IPS-NIHi11 (cell line): ENCODE results near the gene TCHP.
"Not testable (repeated sequence)": the region's sequence is repeated elsewhere in the genome, so short reads cannot be mapped to it uniquely, and the experiment has no call there.

ENCODE experiments used
- DNase-seq: peaks from one replicate; pipeline ENCODE4 v3.0.0; 2012; ENCODE audit warnings: mixed read lengths, low spot score

The TCHP gene, protein sequence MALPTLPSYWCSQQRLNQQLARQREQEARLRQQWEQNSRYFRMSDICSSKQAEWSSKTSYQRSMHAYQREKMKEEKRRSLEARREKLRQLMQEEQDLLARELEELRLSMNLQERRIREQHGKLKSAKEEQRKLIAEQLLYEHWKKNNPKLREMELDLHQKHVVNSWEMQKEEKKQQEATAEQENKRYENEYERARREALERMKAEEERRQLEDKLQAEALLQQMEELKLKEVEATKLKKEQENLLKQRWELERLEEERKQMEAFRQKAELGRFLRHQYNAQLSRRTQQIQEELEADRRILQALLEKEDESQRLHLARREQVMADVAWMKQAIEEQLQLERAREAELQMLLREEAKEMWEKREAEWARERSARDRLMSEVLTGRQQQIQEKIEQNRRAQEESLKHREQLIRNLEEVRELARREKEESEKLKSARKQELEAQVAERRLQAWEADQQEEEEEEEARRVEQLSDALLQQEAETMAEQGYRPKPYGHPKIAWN

GRCh38 chr12:109899783-109900751 lies at the start of gene TCHP:
Gene TCHP (plus strand): TSS chr12:109900274. CDS start chr12:109903027, 2,753 bp downstream.
- peak; percentile 84 for DNase-seq

DNA sequence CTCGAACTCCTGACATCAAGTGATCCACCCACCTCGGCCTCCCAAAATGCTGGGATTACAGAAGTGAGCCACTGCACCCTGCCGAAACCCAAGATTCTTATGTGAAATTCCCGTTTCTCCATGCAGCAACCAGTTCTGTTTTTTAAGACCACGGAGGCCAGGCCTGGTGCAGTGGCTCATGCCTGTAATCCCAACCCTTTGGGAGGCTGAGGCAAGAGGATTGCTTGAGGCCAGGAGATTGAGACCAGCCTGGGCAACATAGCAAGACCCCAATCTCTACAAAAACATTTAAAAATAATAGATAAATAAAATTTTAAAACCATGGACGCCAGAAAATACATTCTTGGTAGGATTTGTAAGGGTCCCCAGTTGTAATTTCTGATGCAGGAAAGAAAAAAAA lies 49.6 kb upstream of the TCHP start:
- not testable (repeated sequence) for DNase-seq

DNA sequence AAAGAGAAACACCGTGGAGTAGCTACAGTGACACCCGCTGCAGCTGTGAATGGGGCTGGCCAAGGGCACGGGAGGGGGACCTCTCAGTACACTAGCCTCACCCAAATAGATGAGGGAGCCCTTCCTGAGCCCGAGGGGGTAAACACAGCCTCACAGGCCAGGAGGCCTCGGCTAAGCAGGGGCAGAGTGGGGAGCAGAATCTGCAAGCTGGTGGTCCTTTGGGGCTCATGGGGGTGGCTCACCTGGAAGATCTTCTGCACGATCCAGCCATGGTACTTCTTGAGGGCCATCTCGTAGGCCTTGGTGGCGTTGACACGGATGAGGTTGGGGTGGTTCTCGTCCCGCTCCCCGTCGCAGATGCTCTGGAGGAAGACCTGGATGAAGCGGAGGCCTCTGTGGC lies 44.7 kb upstream of the TCHP start:
- no peak for DNase-seq

- no peak for DNase-seq
Observed at GRCh38 chr12:109857715-109858114, 42.4 kb upstream of the TCHP start.

GRCh38 chr12:109858764-109859163 lies 41.3 kb upstream of the TCHP start:
- no peak for DNase-seq

GRCh38 chr12:109860977-109861376 lies 39.1 kb upstream of the TCHP start:
- DNase-seq: no peak

DNA sequence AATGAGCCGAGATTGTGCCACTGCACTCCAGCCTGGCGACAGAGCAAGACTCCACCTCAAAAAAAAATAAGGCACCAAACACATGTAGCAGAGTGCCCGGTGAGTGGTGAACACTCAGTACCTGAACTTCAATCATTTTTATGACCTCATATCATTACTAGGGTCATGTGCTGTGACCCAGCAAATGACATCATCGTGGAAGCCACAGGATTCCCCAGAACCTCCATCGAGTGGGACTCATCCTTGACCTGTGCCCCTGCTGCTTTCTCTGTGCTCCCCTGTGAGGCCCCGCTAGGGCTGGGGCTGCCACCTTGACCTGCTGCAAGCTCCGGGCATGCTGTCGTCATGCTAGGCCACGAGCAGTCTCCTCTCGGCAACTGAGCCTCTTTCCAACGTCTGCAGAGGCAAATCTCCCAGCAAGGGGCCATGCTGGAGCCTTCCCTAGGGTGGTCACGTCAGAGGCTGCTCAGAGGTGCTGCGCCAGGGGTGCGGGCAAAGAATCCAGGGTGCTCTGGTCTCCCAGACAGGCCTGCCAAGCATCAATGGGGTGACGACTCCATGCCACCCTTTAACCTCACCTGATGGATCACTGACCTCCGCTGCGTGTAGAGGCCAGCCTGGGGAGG lies 38.3 kb upstream of the TCHP start:
- no peak for DNase-seq

DNA sequence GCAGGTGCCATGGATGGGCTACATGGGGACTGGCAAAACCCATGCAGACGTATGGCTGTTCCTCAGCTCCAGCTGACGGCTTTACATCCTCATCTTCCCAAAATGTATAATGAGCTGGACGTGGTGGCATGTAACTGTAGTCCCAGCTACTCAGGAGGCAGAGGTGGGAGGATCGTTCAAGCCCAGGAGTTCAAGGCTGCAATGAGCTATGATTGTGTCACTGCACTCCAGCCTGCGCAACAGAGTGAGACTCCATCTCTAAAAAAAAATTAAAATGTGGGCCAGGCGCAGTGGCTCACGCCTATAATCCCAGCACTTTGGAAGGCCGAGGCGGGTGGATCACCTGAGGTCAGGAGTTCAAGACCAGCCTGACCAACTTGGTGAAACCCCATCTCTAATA lies 37.6 kb upstream of the TCHP start:
- DNase-seq: not testable (repeated sequence)

- no peak for DNase-seq
Observed at GRCh38 chr12:109863847-109864712, 36.0 kb upstream of the TCHP start.

- peak; percentile 46 for DNase-seq
Observed at GRCh38 chr12:109864916-109865315, 35.2 kb upstream of the TCHP start.

GRCh38 chr12:109868182-109869051 lies 31.7 kb upstream of the TCHP start:
- DNase-seq: no peak

DNA sequence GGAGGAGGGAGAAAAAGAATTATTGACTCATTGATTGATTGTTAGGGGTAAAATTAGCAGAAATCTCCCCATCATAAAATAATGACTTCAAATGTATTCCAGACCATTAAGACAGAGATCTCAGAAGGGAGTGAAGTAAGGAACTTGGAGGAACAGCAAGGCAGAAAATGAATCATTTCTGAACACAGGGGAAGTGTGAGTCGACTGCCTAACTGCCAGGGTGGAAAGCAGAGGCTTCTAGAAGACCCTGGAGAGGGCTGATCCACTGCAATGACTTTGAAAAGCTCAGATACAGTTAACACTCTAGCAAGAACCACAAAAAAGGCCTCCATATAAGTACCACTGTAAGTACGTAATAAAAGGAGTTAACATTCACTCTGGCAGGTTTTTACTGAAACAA lies 29.4 kb upstream of the TCHP start:
- DNase-seq: no peak

GRCh38 chr12:109871668-109872314 lies 28.3 kb upstream of the TCHP start:
- DNase-seq: no peak

GRCh38 chr12:109873653-109874052 lies 26.4 kb upstream of the TCHP start:
- no peak for DNase-seq

GRCh38 chr12:109875572-109876131 lies 24.4 kb upstream of the TCHP start:
- no peak for DNase-seq

DNA sequence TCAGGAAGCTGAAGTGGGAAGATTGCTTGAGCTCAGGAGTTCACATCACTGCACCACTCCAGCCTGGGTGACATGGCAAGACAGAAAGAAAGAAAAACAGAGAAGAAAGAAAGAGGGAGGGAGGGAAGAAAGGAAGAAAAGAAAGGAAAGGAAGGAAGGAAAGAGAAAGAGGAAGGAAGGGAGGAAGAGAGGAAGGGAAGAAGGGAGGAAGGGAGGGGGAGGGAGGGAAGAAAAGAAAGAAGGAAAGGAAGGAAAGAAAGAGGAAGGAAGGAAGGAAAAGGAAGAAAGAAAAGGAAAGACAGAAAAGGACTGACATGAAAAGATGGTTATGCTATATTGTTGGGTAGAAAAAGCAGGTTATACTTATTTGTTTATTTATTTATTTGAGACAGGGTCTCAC lies 23.7 kb upstream of the TCHP start:
- no peak for DNase-seq

DNA sequence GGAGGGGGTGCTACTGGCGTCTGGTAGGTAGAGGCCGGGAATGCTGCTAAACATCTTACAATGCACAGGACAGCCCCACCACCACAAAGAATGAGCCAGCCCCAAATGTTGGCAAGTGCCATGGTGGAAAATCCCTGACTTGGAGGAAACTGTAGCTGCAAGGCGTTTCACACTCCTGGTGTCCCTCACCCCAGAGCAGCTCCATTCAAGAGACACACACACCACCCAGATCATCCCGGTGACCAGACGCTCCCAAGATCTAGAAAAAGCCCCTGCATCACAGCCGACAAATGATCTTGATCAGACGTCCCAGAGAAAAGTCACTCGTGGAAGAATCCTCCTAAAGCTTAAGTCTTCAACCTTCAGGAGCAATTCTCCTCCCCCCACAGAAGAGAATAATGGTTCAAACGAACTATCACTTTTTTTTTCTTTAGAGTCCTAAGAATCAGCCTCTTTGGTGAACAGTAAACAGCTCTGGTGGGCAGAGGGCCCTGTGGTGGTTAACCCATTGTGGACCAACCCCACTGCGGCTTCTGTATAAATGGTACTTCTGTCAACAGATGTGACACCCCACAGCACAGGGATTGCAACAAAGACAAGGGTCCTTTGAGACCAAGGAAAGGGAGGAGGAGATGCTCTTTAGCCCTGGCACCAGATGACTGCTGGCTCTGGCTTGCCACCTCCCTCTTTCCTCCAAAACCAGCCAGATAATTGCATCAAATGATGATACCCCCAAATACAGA lies 22.4 kb upstream of the TCHP start:
- DNase-seq: no peak

GRCh38 chr12:109878247-109878625 lies 21.8 kb upstream of the TCHP start:
- DNase-seq: no peak

- no peak for DNase-seq
Observed at GRCh38 chr12:109878749-109879148, 21.3 kb upstream of the TCHP start.
